ENCODE results near the gene MGME1.

The MGME1 gene

GRCh38 chr20:17960927-17961586 is 7.8 kb upstream of the MGME1 start:
- peaks cover 7% of the 10 kb centered on the region; the same call in 1 of the 2 replicates for H3K36me3 ChIP-seq (ENCODE audit: insufficient read depth, low read length)
- H2AFZ ChIP-seq (ENCODE audit: low read length, unreplicated experiment) = no peak overlapping the region
- peaks cover 69% of the 10 kb centered on the region for H3K4me1 ChIP-seq (ENCODE audit: control insufficient read depth, insufficient read depth, low read length, unreplicated experiment)
- peaks cover 98% of the 10 kb centered on the region for H3K79me2 ChIP-seq (ENCODE audit: control insufficient read depth, insufficient read depth, low read length, unreplicated experiment)
- peak overlapping the region; percentile 27 for H3K4me3 ChIP-seq (ENCODE audit: low read depth, low read length)
- H3K27me3 ChIP-seq (ENCODE audit: insufficient read depth, low read length) = no peaks in the 10 kb centered on the region
- H3K27ac ChIP-seq (ENCODE audit: low read depth, low read length) = peak overlapping the region; percentile 51

GRCh38 chr20:17961587-17961940 is 7.3 kb upstream of the MGME1 start:
- Histone ChIP-seq H3K4me1 (ENCODE audit: control insufficient read depth, insufficient read depth, low read length, unreplicated experiment) (peaks cover 71% of the 10 kb centered on the region), H3K36me3 (ENCODE audit: insufficient read depth, low read length) (peaks cover 7% of the 10 kb centered on the region; the same call in 1 of the 2 replicates), H3K27me3 (ENCODE audit: insufficient read depth, low read length) (no peaks in the 10 kb centered on the region), H3K79me2 (ENCODE audit: control insufficient read depth, insufficient read depth, low read length, unreplicated experiment) (peaks cover 98% of the 10 kb centered on the region), H3K27ac (ENCODE audit: low read depth, low read length) (peak overlapping the region; percentile 51), H2AFZ (ENCODE audit: low read length, unreplicated experiment) (no peak overlapping the region), H3K4me3 (ENCODE audit: low read depth, low read length) (peak overlapping the region; percentile 27)

DNA sequence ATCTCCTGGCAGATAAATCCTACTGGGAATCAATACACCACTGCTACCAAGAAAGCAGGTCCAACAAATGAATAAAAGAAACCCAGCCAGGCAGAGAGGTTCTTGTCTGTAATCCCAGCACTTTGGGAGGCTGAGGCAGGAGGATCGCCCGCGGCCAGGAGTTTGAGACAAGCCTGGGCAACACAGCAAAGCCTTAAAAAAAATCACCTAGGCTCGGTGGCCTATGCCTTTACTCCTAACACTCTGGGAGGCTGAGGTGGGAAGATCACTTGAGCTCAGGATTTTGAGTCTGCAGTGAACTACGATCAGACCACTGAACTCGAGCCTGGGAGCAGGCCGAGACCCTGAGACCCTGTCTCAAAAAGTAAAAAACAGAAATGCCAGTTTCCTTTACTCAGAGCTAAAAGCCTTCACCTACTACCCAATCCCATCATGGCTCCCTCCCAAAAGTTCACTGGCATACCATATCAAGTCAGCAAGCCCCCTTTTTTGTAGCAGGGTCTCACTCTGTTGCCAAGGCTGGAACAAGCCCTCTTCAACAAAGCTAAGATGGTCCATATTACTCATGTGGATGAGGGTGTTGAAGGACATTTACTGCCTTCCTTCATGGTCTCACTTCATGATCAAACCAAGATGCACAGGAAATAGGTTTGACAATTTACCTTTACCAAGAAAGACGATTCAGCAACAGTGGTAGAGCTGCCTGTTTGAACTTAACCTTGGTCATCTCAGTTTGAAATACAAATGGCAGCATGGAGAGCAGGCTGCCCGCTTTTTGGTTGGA is 5.5 kb upstream of the MGME1 start:
- Histone ChIP-seq H3K4me3 (ENCODE audit: low read depth, low read length) (no peak overlapping the region), H3K27ac (ENCODE audit: low read depth, low read length) (peak overlapping the region; percentile 29), H3K27me3 (ENCODE audit: insufficient read depth, low read length) (no peaks in the 10 kb centered on the region), H3K79me2 (ENCODE audit: control insufficient read depth, insufficient read depth, low read length, unreplicated experiment) (peaks cover 99% of the 10 kb centered on the region), H3K36me3 (ENCODE audit: insufficient read depth, low read length) (peaks cover 7% of the 10 kb centered on the region; the same call in 1 of the 2 replicates), H3K4me1 (ENCODE audit: control insufficient read depth, insufficient read depth, low read length, unreplicated experiment) (peaks cover 71% of the 10 kb centered on the region), H2AFZ (ENCODE audit: low read length, unreplicated experiment) (no peak overlapping the region)

GRCh38 chr20:17964073-17964472 is 4.7 kb upstream of the MGME1 start:
- Histone ChIP-seq H3K4me3 (ENCODE audit: low read depth, low read length) (peak overlapping the region; percentile 96), H3K27me3 (ENCODE audit: insufficient read depth, low read length) (no peaks in the 10 kb centered on the region), H2AFZ (ENCODE audit: low read length, unreplicated experiment) (no peak overlapping the region), H3K36me3 (ENCODE audit: insufficient read depth, low read length) (peaks cover 7% of the 10 kb centered on the region; the same call in 1 of the 2 replicates), H3K27ac (ENCODE audit: low read depth, low read length) (no peak overlapping the region), H3K4me1 (ENCODE audit: control insufficient read depth, insufficient read depth, low read length, unreplicated experiment) (peaks cover 64% of the 10 kb centered on the region), H3K79me2 (ENCODE audit: control insufficient read depth, insufficient read depth, low read length, unreplicated experiment) (peaks cover 96% of the 10 kb centered on the region)

DNA sequence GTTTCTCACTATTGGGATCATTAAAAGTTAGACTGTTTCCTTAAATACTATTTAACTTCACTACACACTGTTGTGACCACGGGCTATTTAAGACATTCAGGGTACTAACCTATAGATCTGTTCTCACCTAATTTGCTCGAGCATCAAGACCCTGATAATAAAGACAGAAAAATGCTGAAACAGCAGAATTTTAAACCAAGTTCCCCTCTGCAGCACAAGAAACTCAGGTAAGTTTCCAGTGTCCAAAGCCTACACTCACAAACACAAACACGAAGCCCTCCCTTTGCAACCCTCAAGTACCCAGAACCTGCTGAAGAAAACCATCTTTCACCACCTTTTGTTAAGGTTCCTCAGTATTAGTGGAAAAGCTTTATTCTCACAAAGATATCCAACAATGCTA is 4.2 kb upstream of the MGME1 start:
- Histone ChIP-seq H3K79me2 (ENCODE audit: control insufficient read depth, insufficient read depth, low read length, unreplicated experiment) (peaks cover 96% of the 10 kb centered on the region), H2AFZ (ENCODE audit: low read length, unreplicated experiment) (no peak overlapping the region), H3K4me3 (ENCODE audit: low read depth, low read length) (peak overlapping the region; percentile 96), H3K4me1 (ENCODE audit: control insufficient read depth, insufficient read depth, low read length, unreplicated experiment) (peaks cover 58% of the 10 kb centered on the region), H3K27me3 (ENCODE audit: insufficient read depth, low read length) (no peaks in the 10 kb centered on the region), H3K36me3 (ENCODE audit: insufficient read depth, low read length) (peaks cover 7% of the 10 kb centered on the region; the same call in 1 of the 2 replicates), H3K27ac (ENCODE audit: low read depth, low read length) (no peak overlapping the region)

DNA sequence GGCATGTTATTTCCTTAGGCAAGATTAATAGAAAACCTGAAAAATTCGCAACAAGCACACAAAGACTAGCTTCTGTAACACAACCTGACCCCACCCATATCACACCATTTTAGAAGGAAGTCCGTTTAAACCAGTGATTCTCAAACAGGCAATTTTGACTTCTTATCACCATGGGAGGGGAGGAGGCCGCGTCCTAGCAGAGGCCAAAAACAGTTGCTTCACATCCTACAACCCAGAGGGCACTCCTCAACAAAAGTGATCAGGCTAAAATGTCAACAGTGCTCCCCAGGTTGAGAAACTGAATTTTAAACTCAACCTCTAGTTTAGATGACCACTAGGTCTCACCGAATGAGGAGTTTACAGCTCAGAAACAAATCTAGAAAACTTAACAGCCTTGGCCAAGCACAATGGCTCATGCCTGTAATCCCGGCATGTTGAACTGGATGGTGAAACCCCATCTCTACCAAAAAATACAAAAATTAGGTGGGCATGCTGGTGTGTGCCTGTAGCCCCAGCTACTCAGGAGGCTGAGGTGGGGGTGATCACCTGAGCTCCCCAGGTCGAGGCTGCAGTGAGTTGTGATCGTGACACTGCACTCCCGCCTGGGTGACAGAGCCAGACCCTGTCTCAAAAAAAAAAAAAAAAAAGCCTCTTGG is 3.6 kb upstream of the MGME1 start:
- Histone ChIP-seq H2AFZ (ENCODE audit: low read length, unreplicated experiment) (no peak overlapping the region), H3K27me3 (ENCODE audit: insufficient read depth, low read length) (no peaks in the 10 kb centered on the region), H3K36me3 (ENCODE audit: insufficient read depth, low read length) (peaks cover 9% of the 10 kb centered on the region; the same call in 1 of the 2 replicates), H3K79me2 (ENCODE audit: control insufficient read depth, insufficient read depth, low read length, unreplicated experiment) (peaks cover 96% of the 10 kb centered on the region), H3K4me1 (ENCODE audit: control insufficient read depth, insufficient read depth, low read length, unreplicated experiment) (peaks cover 53% of the 10 kb centered on the region), H3K4me3 (ENCODE audit: low read depth, low read length) (peak overlapping the region; percentile 96), H3K27ac (ENCODE audit: low read depth, low read length) (no peak overlapping the region)

GRCh38 chr20:17966432-17967310 is 2.1 kb upstream of the MGME1 start:
- Histone ChIP-seq H3K4me1 (ENCODE audit: control insufficient read depth, insufficient read depth, low read length, unreplicated experiment) (peaks cover 45% of the 10 kb centered on the region), H3K27ac (ENCODE audit: low read depth, low read length) (peak overlapping the region; percentile 98), H3K79me2 (ENCODE audit: control insufficient read depth, insufficient read depth, low read length, unreplicated experiment) (peaks cover 96% of the 10 kb centered on the region), H2AFZ (ENCODE audit: low read length, unreplicated experiment) (no peak overlapping the region), H3K27me3 (ENCODE audit: insufficient read depth, low read length) (no peaks in the 10 kb centered on the region), H3K36me3 (ENCODE audit: insufficient read depth, low read length) (peaks cover 15% of the 10 kb centered on the region; the same call in 1 of the 2 replicates), H3K4me3 (ENCODE audit: low read depth, low read length) (peak overlapping the region; percentile 96)

DNA sequence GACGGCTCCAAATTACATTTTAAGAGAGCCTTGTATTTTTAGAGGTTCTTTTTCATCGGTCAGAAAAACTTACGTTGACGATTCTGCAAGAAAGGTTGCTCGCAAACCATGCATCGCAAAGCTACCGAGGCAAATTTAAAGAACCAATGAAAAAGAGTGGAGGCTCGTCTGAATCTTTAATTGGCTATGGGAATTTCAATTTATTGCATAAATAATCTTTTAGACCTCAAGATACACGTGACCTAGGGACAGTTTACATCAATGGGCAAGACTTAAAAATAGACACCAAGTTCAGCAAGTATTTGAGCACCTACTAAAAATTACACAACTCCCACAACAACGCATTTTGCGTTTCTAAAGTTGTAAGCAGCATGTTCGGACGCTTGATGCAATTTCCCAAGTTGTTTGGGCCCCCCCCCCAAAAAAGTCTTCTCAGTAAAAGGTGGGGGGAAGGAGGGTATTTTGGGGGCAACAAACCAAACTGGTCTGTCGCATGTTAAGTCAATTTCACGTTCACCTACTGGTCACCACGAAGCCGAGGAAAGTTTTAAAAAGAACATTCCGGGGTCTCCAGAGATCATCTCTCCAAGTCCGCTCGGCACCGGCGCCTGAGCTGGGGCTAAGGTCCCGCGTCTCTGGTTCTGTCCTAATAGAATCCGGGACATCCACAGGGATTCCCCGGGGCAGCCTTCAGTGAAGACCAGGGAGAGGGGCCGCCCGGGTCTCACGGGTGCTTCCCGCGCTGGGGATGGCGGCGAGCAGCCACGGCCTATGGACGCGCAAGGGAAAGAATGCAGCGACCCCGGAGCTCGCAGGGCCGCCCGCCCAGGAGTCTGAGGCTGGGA is 1.1 kb upstream of the MGME1 start:
- peak overlapping the region; percentile 96 for H3K4me3 ChIP-seq (ENCODE audit: low read depth, low read length)
- H3K36me3 ChIP-seq (ENCODE audit: insufficient read depth, low read length) = peaks cover 15% of the 10 kb centered on the region; the same call in 1 of the 2 replicates
- H2AFZ ChIP-seq (ENCODE audit: low read length, unreplicated experiment) = no peak overlapping the region
- no peaks in the 10 kb centered on the region for H3K27me3 ChIP-seq (ENCODE audit: insufficient read depth, low read length)
- peaks cover 36% of the 10 kb centered on the region for H3K4me1 ChIP-seq (ENCODE audit: control insufficient read depth, insufficient read depth, low read length, unreplicated experiment)
- peaks cover 96% of the 10 kb centered on the region for H3K79me2 ChIP-seq (ENCODE audit: control insufficient read depth, insufficient read depth, low read length, unreplicated experiment)
- H3K27ac ChIP-seq (ENCODE audit: low read depth, low read length) = peak overlapping the region; percentile 98

DNA sequence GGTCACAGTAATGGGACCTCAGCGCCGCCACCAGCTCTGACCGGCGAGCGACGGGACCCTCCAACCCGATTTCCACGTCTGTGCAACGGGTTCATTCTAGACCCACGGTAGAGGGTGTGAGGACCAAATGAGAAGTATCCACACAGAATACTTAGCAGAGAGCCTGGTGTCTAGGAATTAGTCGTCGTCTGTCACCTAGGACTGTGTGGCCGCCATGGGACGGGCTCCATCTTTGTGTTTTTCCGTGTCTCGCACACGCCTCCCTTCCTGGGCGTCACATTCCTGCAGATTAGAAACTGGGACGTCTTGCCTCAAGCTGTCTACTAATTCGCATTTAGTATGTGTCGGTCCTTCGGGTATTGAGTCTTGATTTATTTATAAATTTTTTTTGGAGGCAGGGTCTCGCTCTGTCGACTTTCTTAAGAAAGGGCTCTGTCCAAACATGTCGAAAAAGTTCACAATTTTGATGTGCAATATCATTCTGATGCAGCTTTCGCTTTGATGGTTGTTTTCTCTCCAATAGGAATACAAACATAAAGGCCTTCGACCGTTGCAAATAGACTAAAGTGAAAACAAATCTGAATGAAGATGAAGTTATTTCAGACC is 563 bp downstream of the MGME1 start:
- peaks cover 30% of the 10 kb centered on the region for H3K4me1 ChIP-seq (ENCODE audit: control insufficient read depth, insufficient read depth, low read length, unreplicated experiment)
- peaks cover 96% of the 10 kb centered on the region for H3K79me2 ChIP-seq (ENCODE audit: control insufficient read depth, insufficient read depth, low read length, unreplicated experiment)
- H2AFZ ChIP-seq (ENCODE audit: low read length, unreplicated experiment) = peak overlapping the region; percentile 62

More for the DNA sequence above, 563 bp downstream of the MGME1 start:
- H3K27me3 ChIP-seq (ENCODE audit: insufficient read depth, low read length) = no peaks in the 10 kb centered on the region
- H3K4me3 ChIP-seq (ENCODE audit: low read depth, low read length) = peak overlapping the region; percentile 96
- H3K27ac ChIP-seq (ENCODE audit: low read depth, low read length) = peak overlapping the region; percentile 98
- H3K36me3 ChIP-seq (ENCODE audit: insufficient read depth, low read length) = 0 out of 2 replicates have a peak, but pooled peaks cover 8% of the 10 kb centered on the region
